ENCODE measurements around the gene FRZB.
"Not testable (repeated sequence)": the region's sequence is repeated elsewhere in the genome, so short reads cannot be mapped to it uniquely, and the experiment has no call there.

Gene FRZB

DNA sequence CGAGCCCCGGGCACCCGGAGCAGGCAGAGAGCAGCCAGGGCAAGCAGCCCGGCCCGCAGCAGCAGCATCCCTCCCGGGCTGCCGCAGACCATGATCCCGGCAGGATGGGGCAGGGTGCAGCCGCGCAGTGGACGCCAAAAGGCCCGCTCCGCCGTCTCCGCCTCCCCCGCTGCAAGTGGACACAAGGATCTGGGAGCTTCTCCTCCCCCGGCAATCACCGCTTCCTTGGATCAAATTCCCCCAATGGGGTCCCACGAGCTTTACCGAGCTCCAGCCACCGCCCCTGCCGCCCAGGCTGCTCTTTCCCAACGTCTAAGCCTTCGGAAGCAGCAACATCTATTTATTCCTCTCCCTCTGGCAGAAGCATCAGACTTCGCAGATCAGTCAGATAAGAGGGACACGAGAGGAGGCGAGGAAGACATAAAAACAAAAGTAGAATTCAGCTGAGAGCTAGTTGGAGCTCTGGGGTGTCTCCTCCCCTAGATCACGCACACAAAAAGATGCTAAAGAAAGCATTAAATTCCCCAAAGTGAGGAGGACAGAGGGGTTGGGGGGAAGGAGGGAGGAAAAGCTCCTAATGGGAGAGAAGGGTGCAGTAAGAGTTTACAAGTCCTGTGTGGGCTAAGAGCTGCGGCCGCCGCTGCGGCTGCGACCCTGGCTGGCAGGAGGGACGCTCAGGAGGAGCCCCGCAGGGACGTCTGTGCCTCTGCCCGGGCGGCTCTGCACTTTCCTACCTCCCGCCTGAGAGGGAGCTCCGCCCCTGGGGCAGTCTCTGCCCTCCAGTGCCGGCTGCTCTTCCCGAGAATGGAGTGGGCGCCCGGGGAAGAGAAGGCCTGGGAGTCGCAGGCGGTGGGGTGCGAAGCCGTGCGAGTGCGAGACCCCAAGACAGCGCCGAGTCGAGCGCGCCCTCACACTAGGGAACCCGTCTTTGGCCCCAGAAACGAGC is at the start of gene FRZB:
Gene FRZB, minus strand, starts transcription at position 177 of the 946 bp plus-strand sequence. Its CDS starts 85 bp downstream, at position 92.
- no peak for DNase-seq (ENCODE audit: low read depth in 2 of 2)

- DNase-seq (ENCODE audit: low read depth in 2 of 2) = no peak
These were observed 49.2 kb upstream of the FRZB start for GRCh38 chr2:182915369-182916326.

- DNase-seq (ENCODE audit: low read depth in 2 of 2) = no peak
These were observed 48.4 kb upstream of the FRZB start for GRCh38 chr2:182914852-182915251.

- DNase-seq (ENCODE audit: low read depth in 2 of 2) = no peak
These were observed 46.6 kb upstream of the FRZB start for GRCh38 chr2:182913064-182913463.

DNA sequence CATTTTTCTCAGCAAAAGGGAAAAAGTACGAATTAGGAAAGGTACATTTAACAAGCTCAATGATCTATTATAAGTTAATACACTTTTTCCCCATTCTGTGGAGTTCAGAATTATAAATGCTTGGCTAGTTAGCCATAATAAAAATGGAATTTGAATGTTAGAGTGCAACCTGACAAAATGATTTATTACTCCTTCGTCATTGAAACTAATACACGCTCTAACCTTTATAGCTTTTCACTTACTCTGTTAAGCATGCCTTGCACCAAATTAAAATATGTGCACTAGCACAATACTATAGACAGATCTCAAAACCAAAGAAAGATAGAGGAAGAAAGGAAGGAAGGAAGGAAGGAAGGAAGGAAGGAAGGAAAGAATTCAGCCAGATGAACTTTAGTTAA is 46.1 kb upstream of the FRZB start:
- DNase-seq (ENCODE audit: low read depth in 2 of 2) = no peak

DNA sequence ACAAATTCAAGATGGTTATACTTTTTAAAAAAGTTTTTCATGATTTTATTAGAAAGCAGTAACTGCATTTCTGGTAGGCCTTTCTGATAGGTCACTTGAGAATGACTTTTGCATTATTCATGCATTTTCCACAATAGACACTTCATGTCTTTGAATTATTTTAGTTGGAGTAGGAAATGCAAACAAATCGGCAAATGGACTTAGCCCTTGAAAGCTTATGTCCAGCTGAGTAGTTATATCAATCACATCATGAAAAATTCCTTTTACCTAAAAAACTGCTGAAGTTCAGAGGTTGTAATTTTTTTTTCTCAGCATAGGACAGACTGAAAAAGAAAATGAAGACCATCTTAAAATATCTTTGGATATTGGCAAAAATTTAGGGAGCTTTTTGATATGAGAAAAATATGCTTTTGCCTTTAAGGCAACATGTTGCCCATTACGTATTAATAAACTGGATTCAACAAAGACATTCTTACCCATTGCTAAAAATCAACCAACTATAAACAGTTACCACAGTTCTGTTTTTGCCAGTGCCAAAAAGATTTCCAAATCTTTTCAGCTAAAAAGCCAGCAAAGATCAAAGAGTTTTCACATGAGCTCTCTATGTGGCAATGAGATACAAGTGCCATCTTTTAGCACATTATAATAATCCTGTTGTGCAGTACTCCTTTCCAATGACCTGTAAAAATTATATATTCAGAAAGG is 45.5 kb upstream of the FRZB start:
- DNase-seq (ENCODE audit: low read depth in 2 of 2) = no peak

- DNase-seq (ENCODE audit: low read depth in 2 of 2) = no peak
These were observed 44.5 kb upstream of the FRZB start for GRCh38 chr2:182910965-182911364.

DNA sequence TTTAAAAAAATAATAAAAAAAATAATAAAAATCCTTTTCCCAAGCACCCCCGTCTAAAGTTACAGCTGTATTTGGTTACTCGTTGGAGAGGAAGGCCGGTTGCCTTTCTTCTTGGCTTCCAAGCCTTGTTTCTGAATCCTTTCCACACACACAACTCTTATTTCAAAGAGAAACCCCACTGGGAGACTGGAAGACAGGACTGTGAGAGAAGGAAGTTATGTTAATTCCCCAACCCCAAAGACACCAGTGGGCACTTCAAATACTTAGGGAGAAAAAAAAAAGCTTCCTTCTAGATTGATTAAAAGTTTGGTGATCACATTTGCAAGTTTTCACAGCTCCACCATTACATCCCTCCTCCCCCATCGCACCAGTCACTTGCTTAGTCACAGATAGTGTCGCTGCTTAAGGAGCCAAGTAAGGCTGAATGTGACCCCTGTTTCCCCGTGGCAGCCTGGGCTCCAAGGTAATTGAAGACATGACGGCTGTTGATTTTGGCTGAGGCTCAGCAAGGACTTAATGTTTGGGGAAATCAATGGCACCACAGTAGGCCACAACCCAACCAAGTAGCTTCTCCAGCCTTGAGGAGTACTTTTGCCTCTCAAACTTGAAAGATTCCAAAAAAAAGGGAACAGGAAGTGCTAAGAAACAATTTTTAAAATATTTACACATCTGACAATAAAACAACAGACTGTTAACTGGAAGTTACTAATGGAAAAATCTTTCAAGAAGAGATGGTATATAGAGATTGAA is 40.8 kb upstream of the FRZB start:
- no peak for DNase-seq (ENCODE audit: low read depth in 2 of 2)

DNA sequence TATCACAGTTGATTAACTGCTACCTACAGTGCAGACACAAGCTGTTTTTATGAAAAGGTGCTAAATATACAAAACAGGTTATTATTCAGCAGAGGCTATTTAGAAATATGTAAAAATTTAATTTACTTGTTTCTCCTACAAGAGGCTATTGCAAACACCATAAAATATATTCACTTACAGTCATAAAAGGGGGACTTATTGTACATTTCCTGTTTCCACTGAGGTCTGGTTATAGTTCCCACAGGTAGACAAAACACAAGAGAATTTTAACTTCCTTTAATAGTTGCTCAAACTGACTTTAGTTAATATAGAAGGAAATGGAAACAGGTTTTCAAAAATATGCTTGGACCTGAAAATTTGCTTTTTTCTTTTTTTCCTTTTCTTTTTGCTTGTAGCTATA is 40.0 kb upstream of the FRZB start:
- no peak for DNase-seq (ENCODE audit: low read depth in 2 of 2)

- no peak for DNase-seq (ENCODE audit: low read depth in 2 of 2)
These were observed 38.4 kb upstream of the FRZB start for GRCh38 chr2:182904844-182905243.

GRCh38 chr2:182903566-182903965 is 37.1 kb upstream of the FRZB start:
- no peak for DNase-seq (ENCODE audit: low read depth in 2 of 2)

DNA sequence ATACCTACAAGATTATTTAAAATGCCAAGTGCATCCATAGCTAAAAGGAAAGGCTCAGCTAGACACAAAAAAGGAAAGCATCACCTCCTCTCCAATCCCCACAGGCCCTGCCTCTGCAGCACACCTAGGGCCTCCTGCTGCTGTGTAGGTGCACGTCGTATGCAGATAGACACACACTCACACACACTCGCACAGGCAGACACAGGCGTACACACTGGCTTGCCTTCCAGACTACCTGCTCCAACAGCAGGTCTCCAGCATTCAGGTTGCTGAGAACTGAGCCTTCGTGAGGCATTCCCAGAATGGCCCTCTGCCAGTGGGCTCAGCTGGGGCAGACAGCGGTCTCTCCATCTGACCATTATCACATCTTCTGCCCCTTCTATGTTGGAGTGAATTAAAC is 35.3 kb upstream of the FRZB start:
- DNase-seq (ENCODE audit: low read depth in 2 of 2) = no peak

- DNase-seq (ENCODE audit: low read depth in 2 of 2) = no peak
These were observed 32.3 kb upstream of the FRZB start for GRCh38 chr2:182898718-182899117.

DNA sequence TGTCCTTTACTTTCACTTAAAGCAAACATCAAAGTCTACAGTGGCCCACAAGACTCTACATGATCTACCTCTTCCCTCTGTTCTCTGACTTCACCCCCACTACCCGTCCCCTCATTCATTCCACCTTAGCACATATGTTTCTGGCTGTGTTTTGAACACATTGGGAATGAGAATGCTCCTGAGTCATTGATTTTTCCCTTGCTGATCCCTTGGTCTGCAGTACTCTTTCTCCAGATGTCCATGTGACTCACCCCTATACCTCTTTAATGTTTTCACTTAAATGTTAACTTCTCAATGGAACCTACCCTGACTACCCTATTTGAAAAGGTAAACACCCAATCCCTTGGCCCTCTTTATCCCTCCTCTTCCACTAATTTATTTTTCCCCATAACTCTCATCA is 30.7 kb upstream of the FRZB start:
- DNase-seq (ENCODE audit: low read depth in 2 of 2) = no peak

DNA sequence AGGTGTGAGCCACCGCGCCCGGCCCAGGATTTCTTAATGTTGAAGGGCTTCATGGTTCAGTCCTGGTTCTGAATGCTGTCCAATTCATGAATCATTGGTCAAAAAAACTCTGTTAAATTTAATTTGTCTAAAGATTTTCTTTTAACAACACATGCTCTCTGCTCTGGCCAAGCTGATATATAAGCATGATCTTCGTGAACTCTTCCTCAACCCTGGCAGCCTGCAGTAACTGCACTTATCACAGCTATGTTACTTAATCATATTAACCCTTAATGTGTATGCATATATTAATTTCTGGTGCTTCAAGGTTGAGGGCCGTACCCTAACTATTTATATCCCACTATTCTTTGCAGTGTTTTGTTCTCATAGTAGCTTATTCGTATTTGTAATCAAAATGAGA is 29.4 kb upstream of the FRZB start:
- no peak for DNase-seq (ENCODE audit: low read depth in 2 of 2)

GRCh38 chr2:182895169-182895568 is 28.7 kb upstream of the FRZB start:
- no peak for DNase-seq (ENCODE audit: low read depth in 2 of 2)

GRCh38 chr2:182894174-182894573 is 27.7 kb upstream of the FRZB start:
- DNase-seq (ENCODE audit: low read depth in 2 of 2) = no peak

- DNase-seq (ENCODE audit: low read depth in 2 of 2) = no peak
These were observed 27.2 kb upstream of the FRZB start for GRCh38 chr2:182893666-182894065.

DNA sequence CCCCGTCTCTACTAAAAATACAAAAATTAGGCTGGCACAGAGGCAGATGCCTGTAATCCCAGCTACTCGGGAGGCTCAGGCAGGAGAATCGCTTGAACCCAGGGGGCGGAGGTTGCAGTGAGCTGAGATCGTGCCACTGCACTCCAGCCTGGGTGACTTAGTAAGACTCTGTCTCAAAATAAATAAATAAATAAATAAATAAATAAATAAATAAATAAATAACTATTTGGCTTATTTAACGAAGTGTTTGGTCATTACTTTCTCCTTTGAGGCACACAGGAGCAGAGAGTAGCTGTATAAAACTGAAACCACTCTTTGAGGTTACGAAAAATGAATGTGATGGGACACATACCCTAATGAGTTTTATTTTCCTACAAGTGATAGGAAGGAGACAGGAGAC is 26.6 kb upstream of the FRZB start:
- not testable (repeated sequence) for DNase-seq (ENCODE audit: low read depth in 2 of 2)

- DNase-seq (ENCODE audit: low read depth in 2 of 2) = no peak
These were observed 25.2 kb upstream of the FRZB start for GRCh38 chr2:182891611-182892010.

- no peak for DNase-seq (ENCODE audit: low read depth in 2 of 2)
These were observed 24.4 kb upstream of the FRZB start for GRCh38 chr2:182890773-182891378.
